SK-N-SH (cell line): ENCODE data around the gene RAC3. TPM values are rescaled to one million over a fixed set of nuclear protein-coding genes. Genes with fewer than 3 reads are reported as not detected.
A peak's percentile ranks its signal among the peaks of the same experiment; 100 is the strongest.

Experiments
- CTCF ChIA-PET: fragments of 300-600, 350-600 bp; formaldehyde crosslinking; extraction: SDS; loops from one replicate; lab custom pipeline; 2021; lab: Yijun Ruan, JAX
- POLR2A ChIA-PET: fragments of 350-600 bp; sonication (Branson Sonifier 250); formaldehyde crosslinking; extraction: SDS; loops from one replicate; lab custom pipeline; 2020; ENCODE audit warnings: antibody characterized with exemption, inconsistent platforms; lab: Yijun Ruan, JAX
- DNase-seq: peaks from one replicate; pipeline ENCODE4 v3.0.0; 2012
- H2AFZ ChIP-seq: fragments of 200-600 bp; sonication (generic); 2 replicates; pipeline ENCODE4 v1.8.1; 2016; ENCODE audit warnings: antibody characterized with exemption, mild to moderate bottlenecking, low read depth
- H3F3A ChIP-seq: fragments of 200-600 bp; sonication (generic); replicated peaks from 2 replicates; pipeline ENCODE3; 2016; ENCODE audit warnings: antibody characterized with exemption, mild to moderate bottlenecking; ENCODE audit not compliant: insufficient read depth
- H3K27ac ChIP-seq, 2 experiments: fragments of 200-500 bp in 1 of 2; fragments of 200-600 bp in 1 of 2; sonication (Bioruptor generic) in 1 of 2; sonication (generic), shearing (Covaris generic) in 1 of 2; 2 replicates each; pipeline versions ENCODE4 v1.5.1 to v1.6.1; 2014 to 2016; ENCODE audit warnings: low read depth in 2 of 2, inconsistent platforms in 1 of 2, low read length in 1 of 2, mild to moderate bottlenecking in 1 of 2, mixed read lengths in 1 of 2
- H3K27me3 ChIP-seq: fragments of 200-600 bp; sonication (generic), shearing (Covaris generic); 2 replicates; pipeline ENCODE4 v1.6.1; 2016; ENCODE audit warnings: mixed run types; ENCODE audit not compliant: insufficient read depth
- H3K36me3 ChIP-seq, 2 experiments: fragments of 200-500 bp in 1 of 2; fragments of 200-600 bp in 1 of 2; sonication (Bioruptor generic) in 1 of 2; sonication (generic) in 1 of 2; replicated peaks in 1 of 2; 2 replicates each; pipeline versions ENCODE3 to v1.5.1; 2014 to 2016; ENCODE audit warnings: low read length in 1 of 2, mild to moderate bottlenecking in 1 of 2; ENCODE audit not compliant: insufficient read depth in 2 of 2, control insufficient read depth in 1 of 2
- H3K4me1 ChIP-seq, 2 experiments: fragments of 200-500 bp in 1 of 2; fragments of 200-600 bp in 1 of 2; sonication (Bioruptor generic) in 1 of 2; sonication (generic), shearing (Covaris generic) in 1 of 2; 2 replicates each; pipeline versions ENCODE4 v1.5.1 to v1.6.1; 2014 to 2016; ENCODE audit warnings: low read depth in 1 of 2, low read length in 1 of 2, mixed run types in 1 of 2; ENCODE audit not compliant: insufficient read depth in 2 of 2, control insufficient read depth in 1 of 2
- H3K4me2 ChIP-seq: fragments of 200-600 bp; sonication (generic), shearing (Covaris generic); 2 replicates; pipeline ENCODE4 v1.6.1; 2017; ENCODE audit warnings: mixed run types
- H3K4me3 ChIP-seq, 2 experiments: fragments of 200-500 bp in 1 of 2; fragments of 200-600 bp in 1 of 2; sonication (Bioruptor generic) in 1 of 2; sonication (generic), shearing (Covaris generic) in 1 of 2; 2 replicates each; pipeline versions ENCODE4 v1.5.1 to v1.8.1; 2014 to 2016; ENCODE audit warnings: low read depth in 2 of 2, inconsistent platforms in 1 of 2, low read length in 1 of 2, mild to moderate bottlenecking in 1 of 2, mixed read lengths in 1 of 2, moderate library complexity in 1 of 2
- H3K79me2 ChIP-seq: fragments of 200-600 bp; sonication (generic); 2 replicates; pipeline ENCODE4 v1.8.1; 2017; ENCODE audit warnings: mild to moderate bottlenecking; ENCODE audit not compliant: insufficient read depth
- H3K9ac ChIP-seq: fragments of 200-600 bp; sonication (generic); 2 replicates; pipeline ENCODE4 v1.6.1; 2017; ENCODE audit warnings: mixed run types
- H3K9me2 ChIP-seq: fragments of 200-600 bp; sonication (generic); 2 replicates; pipeline ENCODE4 v1.6.1; 2017; ENCODE audit warnings: mixed run types
- H3K9me3 ChIP-seq: fragments of 200-600 bp; sonication (generic); 2 replicates; pipeline ENCODE4 v1.6.1; 2017; ENCODE audit warnings: mixed run types, mild to moderate bottlenecking, moderate library complexity
- H4K20me1 ChIP-seq: fragments of 200-600 bp; sonication (generic); 2 replicates; pipeline ENCODE4 v1.6.1; 2017; ENCODE audit warnings: mild to moderate bottlenecking, mixed run types; ENCODE audit not compliant: insufficient read depth
- ELF1 ChIP-seq: IDR thresholded peaks from 2 replicates; pipeline ENCODE4 v1.4.0; 2012
- EP300 ChIP-seq, 2 experiments: IDR thresholded peaks; 2 replicates each; pipeline versions ENCODE4 v1.4.0 to v1.6.1; 2012; ENCODE audit warnings: borderline replicate concordance in 1 of 2, low read depth in 1 of 2, low read length in 1 of 2
- EZH2phosphoT487 ChIP-seq: fragments of 200-600 bp; sonication (generic); IDR thresholded peaks from 2 replicates; pipeline ENCODE4 v1.6.1; 2017; ENCODE audit warnings: low read depth, mixed run types, mild to moderate bottlenecking, antibody characterized with exemption, moderate library complexity, borderline replicate concordance
- GATA2 ChIP-seq: sonication (generic); formaldehyde crosslinking; IDR thresholded peaks from 2 replicates; pipeline ENCODE4 v1.5.0; 2020; ENCODE audit warnings: mild to moderate bottlenecking, missing genetic modification reagents
- IRF3 ChIP-seq: fragments of 150-350 bp; IDR thresholded peaks from 2 replicates; pipeline ENCODE4 v1.6.1; 2016; ENCODE audit warnings: mild to moderate bottlenecking, low read depth, low read length
- JUND ChIP-seq: IDR thresholded peaks from 2 replicates; pipeline ENCODE4 v1.4.0; 2012
- PBX3 ChIP-seq: IDR thresholded peaks from 2 replicates; pipeline ENCODE4; 2012
- RCOR1 ChIP-seq: fragments of 150-350 bp; IDR thresholded peaks from 2 replicates; pipeline ENCODE4 v1.6.1; 2017; ENCODE audit warnings: antibody characterized with exemption, low read length
- RFX5 ChIP-seq: IDR thresholded peaks from 2 replicates; pipeline ENCODE4 v1.6.1; 2012; ENCODE audit warnings: mild to moderate bottlenecking, improper control_type of control experiment, low read length
- RXRA ChIP-seq: IDR thresholded peaks from 2 replicates; pipeline ENCODE4 v1.4.0; 2012; ENCODE audit warnings: low read depth, mild to moderate bottlenecking, borderline replicate concordance
- TAF1 ChIP-seq: IDR thresholded peaks from 2 replicates; pipeline ENCODE4 v1.6.1; 2012; ENCODE audit warnings: low read depth, mild to moderate bottlenecking, low read length, moderate library complexity, borderline replicate concordance
- TCF12 ChIP-seq: IDR thresholded peaks from 2 replicates; pipeline ENCODE4 v1.4.0; 2012
- USF1 ChIP-seq: IDR thresholded peaks from 2 replicates; pipeline ENCODE4 v1.4.0; 2012; ENCODE audit warnings: low read depth, borderline replicate concordance
- USF2 ChIP-seq: fragments of 150-350 bp; IDR thresholded peaks from 2 replicates; pipeline ENCODE4 v1.6.1; 2017; ENCODE audit warnings: antibody characterized with exemption, low read length, low read depth, borderline replicate concordance
- YY1 ChIP-seq: IDR thresholded peaks from 2 replicates; pipeline ENCODE4 v1.4.0; 2012; ENCODE audit warnings: low read depth, mild to moderate bottlenecking
- WGBS: methylation state at CpG from one replicate; pipeline ENCODE4 v1.1.6; 2017; ENCODE audit warnings: low lambda C conversion rate; 5-methylcytosine and 5-hydroxymethylcytosine counted together
- polyA plus RNA-seq, 3 experiments: library from polyadenylated mRNA; depleted of rRNA; stranded (reverse); fragments of >200 nt; gene quantifications; 2 replicates each; pipeline ENCODE4 v1.2.3, GENCODE V29; 2012

The RAC3 gene
- polyA plus RNA-seq, 1 of the 3 experiments (the other 2 are of a cell fraction): 83.6 TPM

- no peak for TF ChIP-seq EZH2phosphoT487
- no peak for TF ChIP-seq TAF1
- no peak for TF ChIP-seq RCOR1
- TF ChIP-seq USF2: no peak
- TF ChIP-seq GATA2: no peak
- TF ChIP-seq, all 33 proteins: peak for 0
These were observed 2.1 kb upstream of the RAC3 start (continued) for GRCh38 chr17:82029391-82029790.

GRCh38 chr17:82029990-82030469 lies 1.4 kb upstream of the RAC3 start:
- H3K9ac ChIP-seq: no peak overlapping the region
- CTCF ChIA-PET: interaction anchor here (0.6 to 35.7 kb wide), 76 partner anchors 9 to 657 kb away, joined by 3 to 1216 read pairs (median 7); partner anchors contain the start of genes ASPSCR1, CCDC57, CENPX and DCXR
- no peaks in the 10 kb centered on the region for H3K9me2 ChIP-seq
- peaks cover 5 to 15% of the 10 kb centered on the region in 2 experiments for H3K36me3 ChIP-seq
- H3F3A ChIP-seq: peaks cover 24% of the 10 kb centered on the region
- H2AFZ ChIP-seq: no peak overlapping the region
- H3K27me3 ChIP-seq: no peaks in the 10 kb centered on the region
- H3K9me3 ChIP-seq: no peaks in the 10 kb centered on the region
- no peaks in the 10 kb centered on the region for H3K79me2 ChIP-seq
- POLR2A ChIA-PET: interaction anchor here (0.6 to 3.4 kb wide), 13 partner anchors 8 to 247 kb away, joined by 3 to 14 read pairs (median 3); partner anchors contain the start of genes CENPX, FASN, GPS1 and LRRC45
- 64% methylated on average over 21 of the region's 31 CpGs for WGBS
- H3K4me1 ChIP-seq: peaks cover 0 to 19% of the 10 kb centered on the region in 2 experiments; a peak in 2 of 4 replicates
- no peak overlapping the region for H3K27ac ChIP-seq
- peak overlapping the region; percentile 90; the same call in 1 of the 2 replicates for H3K4me2 ChIP-seq
- TF ChIP-seq RFX5: no peak
- no peak for TF ChIP-seq JUND
- TF ChIP-seq PBX3: no peak
- no peak for TF ChIP-seq TCF12
- no peak for TF ChIP-seq USF2
- no peak for TF ChIP-seq IRF3
- no peak for TF ChIP-seq EP300 (IDR thresholded peaks at IDR 0.05; ENCODE audit: borderline replicate concordance in 1 of 2, low read depth in 1 of 2, low read length in 1 of 2)
- no peak for TF ChIP-seq USF1
- no peak for TF ChIP-seq YY1
- TF ChIP-seq ELF1: no peak
- no peak for TF ChIP-seq RXRA
- H4K20me1 ChIP-seq: peaks cover 4% of the 10 kb centered on the region; the same call in 1 of the 2 replicates
- no peak overlapping the region; a peak in 1 of 4 replicates for H3K4me3 ChIP-seq
- no peak for DNase-seq
